Immature natural killer cell (primary cell): ENCODE measurements around the gene TRIP13. TPM values are rescaled to one million over a fixed set of nuclear protein-coding genes. Genes with fewer than 3 reads are reported as not detected.
"Not testable (repeated sequence)": the region's sequence is repeated elsewhere in the genome, so short reads cannot be mapped to it uniquely, and the experiment has no call there.

ENCODE experiments used
- DNase-seq, 3 donors: peaks; one replicate each; pipeline ENCODE4 v3.0.0; 2022; ENCODE audit warnings: mixed read lengths in 1 of 3
- H3K27ac Mint-ChIP-seq, 6 donors: one replicate each; pipeline ENCODE4 v1.8.0; 2020; ENCODE audit warnings: mixed read lengths in 6 of 6, mild to moderate bottlenecking in 5 of 6, inconsistent platforms in 4 of 6, moderate library complexity in 3 of 6
- H3K27me3 Mint-ChIP-seq, 3 donors: one replicate each; pipeline ENCODE4 v1.8.0; 2020 to 2021; ENCODE audit warnings: low read depth in 3 of 3, mild to moderate bottlenecking in 3 of 3, mixed read lengths in 3 of 3, moderate library complexity in 3 of 3, inconsistent platforms in 1 of 3
- H3K36me3 Mint-ChIP-seq, 3 donors: one replicate each; pipeline ENCODE4 v1.8.0; 2020; ENCODE audit warnings: mixed read lengths in 3 of 3, inconsistent platforms in 2 of 3, mild to moderate bottlenecking in 2 of 3
- H3K4me1 Mint-ChIP-seq, 2 donors: one replicate each; pipeline ENCODE4 v1.8.0; 2020; ENCODE audit warnings: inconsistent platforms in 2 of 2, mild to moderate bottlenecking in 2 of 2, mixed read lengths in 2 of 2, moderate library complexity in 1 of 2
- H3K4me3 Mint-ChIP-seq, 5 donors: one replicate each; pipeline ENCODE4 v1.8.0; 2020; ENCODE audit warnings: mild to moderate bottlenecking in 5 of 5, mixed read lengths in 5 of 5, inconsistent platforms in 3 of 5, moderate library complexity in 3 of 5
- H3K9me3 Mint-ChIP-seq, 6 donors: one replicate each; pipeline ENCODE4 v1.8.0; 2020; ENCODE audit warnings: mild to moderate bottlenecking in 6 of 6, mixed read lengths in 6 of 6, inconsistent platforms in 4 of 6, moderate library complexity in 3 of 6
- polyA plus RNA-seq, 3 donors: library from polyadenylated mRNA; unstranded; fragments of 300-500 nt; fragmentation: Illumina TruSeq; gene quantifications; one replicate each; pipeline ENCODE4 v1.2.3, GENCODE V29; 2021

TRIP13 gene
- polyA plus RNA-seq, 3 donors from 2014 or later, result 0.41 to 2.1 (median 0.72) TPM

- H3K36me3 Mint-ChIP-seq, result no peaks in the 10 kb centered on the region
- H3K9me3 Mint-ChIP-seq, result no peaks in the 10 kb centered on the region
- H3K27me3 Mint-ChIP-seq, result peaks cover 0 to 6% (median 1%) of the 10 kb centered on the region in 3 donors
- no peak for DNase-seq
- no peak overlapping the region for H3K4me3 Mint-ChIP-seq
- H3K27ac Mint-ChIP-seq, result no peak overlapping the region
- H3K4me1 Mint-ChIP-seq, result no peaks in the 10 kb centered on the region
These were observed 23.3 kb downstream of the TRIP13 start for GRCh38 chr5:915946-916345.

DNA sequence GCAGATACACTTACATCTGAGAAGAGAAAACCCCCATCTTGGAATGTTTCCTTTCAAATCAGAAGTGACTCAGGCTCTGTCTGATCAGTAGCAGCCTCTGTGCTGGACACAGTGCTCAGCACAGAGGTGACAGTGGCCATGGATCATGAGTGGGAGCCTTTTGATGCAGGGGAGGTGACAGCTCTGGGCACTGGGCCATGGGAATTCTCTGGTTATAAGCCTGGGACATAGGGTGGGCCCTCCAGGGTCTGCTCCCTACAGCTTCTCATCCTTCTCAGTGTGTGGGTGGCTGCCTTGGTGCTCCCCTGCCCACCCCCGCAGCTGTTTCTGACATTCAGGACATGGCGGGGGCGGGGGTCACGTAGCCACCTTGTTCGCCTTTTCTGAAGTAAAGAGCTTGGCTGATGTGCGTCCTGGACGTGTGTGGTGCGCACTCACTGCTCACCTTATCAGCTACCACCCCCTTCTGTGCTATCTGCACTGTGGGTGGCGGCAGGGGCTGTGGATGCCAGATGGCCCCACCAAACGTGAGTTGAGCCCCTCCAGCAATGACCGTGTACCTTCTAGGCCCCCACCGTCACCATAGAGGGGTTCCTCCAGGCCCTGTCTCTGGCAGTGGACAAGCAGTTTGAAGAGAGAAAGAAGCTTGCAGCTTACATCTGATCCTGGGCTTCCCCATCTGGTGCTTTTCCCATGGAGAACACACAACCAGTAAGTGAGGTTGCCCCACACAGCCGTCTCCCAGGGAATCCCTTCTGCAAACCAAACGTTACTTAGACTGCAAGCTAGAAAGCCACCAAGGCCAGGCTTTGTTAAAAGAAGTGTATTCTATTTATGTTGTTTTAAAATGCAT, 24.0 kb downstream of the TRIP13 start:
- Mint-ChIP-seq H3K4me3 (no peak overlapping the region), H3K27ac (no peak overlapping the region), H3K9me3 (no peaks in the 10 kb centered on the region), H3K36me3 (no peaks in the 10 kb centered on the region), H3K4me1 (no peaks in the 10 kb centered on the region), H3K27me3 (peaks cover 0 to 6% (median 1%) of the 10 kb centered on the region in 3 donors)
- DNase-seq, result no peak

DNA sequence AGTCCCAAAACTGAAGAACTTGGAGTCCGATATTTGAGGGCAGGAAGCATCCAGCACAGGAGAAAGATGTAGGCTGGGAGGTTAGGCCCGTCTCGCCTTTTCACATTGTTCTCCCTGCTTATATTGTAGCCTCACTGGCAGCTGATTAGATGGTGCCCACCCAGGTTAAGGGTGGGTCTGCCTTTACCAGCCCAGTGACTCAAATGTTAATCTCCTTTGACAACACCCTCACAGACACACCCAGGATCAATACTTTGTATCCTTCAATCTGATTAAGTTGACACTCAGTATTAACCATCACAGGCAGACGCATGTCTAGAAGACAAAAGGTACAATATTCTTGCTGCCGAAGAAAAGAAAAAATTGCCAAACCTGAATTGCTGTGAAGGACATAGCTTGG, 26.0 kb downstream of the TRIP13 start:
- H3K9me3 Mint-ChIP-seq, H3K27me3 Mint-ChIP-seq, H3K4me1 Mint-ChIP-seq, H3K36me3 Mint-ChIP-seq, DNase-seq, H3K27ac Mint-ChIP-seq, H3K4me3 Mint-ChIP-seq: not testable (repeated sequence)

- Mint-ChIP-seq H3K27ac (no peak overlapping the region), H3K4me3 (no peak overlapping the region), H3K4me1 (no peaks in the 10 kb centered on the region), H3K9me3 (no peaks in the 10 kb centered on the region), H3K27me3 (peaks cover 0 to 2% (median 0%) of the 10 kb centered on the region in 3 donors), H3K36me3 (no peaks in the 10 kb centered on the region)
- no peak for DNase-seq
These were observed 26.8 kb downstream of the TRIP13 start for GRCh38 chr5:919356-920000.

GRCh38 chr5:920321-920720, 27.6 kb downstream of the TRIP13 start:
- no peak for DNase-seq
- Mint-ChIP-seq H3K4me1 (no peaks in the 10 kb centered on the region), H3K36me3 (no peaks in the 10 kb centered on the region), H3K9me3 (no peaks in the 10 kb centered on the region), H3K27ac (peak overlapping the region in 1 of 6 donors; percentile 65), H3K27me3 (peaks cover 0 to 4% (median 2%) of the 10 kb centered on the region in 3 donors), H3K4me3 (no peak overlapping the region)

DNA sequence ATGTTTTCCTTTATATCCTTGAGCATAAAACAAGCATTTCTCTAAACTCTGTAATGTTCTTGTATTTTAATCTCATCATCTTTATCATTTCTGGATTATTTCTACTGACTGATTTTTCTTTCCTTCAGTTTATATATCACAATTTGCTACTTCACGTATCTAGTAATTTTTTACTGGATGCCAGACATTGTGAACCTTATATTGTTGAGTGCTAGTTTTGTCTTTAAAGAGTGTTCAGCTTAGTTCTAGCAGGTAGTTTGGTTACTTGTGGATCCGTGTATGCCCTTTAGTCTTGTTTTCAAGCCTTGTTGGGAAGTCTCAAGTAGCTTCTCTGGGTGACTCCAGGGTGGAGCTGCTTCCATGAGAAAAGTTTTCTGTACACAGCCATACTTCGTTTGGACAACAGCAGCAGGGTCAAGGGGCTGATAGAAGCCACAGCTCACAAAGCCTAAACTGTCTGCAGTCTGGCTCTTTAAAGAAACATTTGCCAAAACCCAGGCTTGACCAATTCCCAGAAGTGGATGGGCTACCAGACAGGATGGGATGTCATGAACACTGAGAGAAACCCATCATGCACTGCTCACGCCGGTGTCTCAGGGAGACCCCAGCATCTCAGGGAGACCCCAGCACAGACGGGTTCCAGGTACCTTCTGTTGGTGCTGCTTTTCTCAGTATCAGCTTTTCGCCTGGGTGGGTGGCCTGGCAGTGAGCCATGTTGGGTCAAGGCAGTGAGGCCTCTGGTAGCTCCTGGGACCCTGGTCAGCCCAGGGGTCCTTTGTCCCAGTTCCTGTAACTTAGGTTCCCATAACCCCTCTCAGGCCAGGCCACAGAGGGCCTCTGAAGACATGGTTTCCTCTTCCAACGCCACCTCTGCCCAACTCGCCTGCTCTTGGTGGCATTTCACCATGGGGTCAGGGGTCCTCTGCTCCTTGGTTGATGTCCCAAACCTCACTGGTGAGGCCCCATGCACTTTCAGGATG, 29.1 kb downstream of the TRIP13 start:
- Mint-ChIP-seq H3K36me3 (no peaks in the 10 kb centered on the region), H3K9me3 (no peaks in the 10 kb centered on the region), H3K27ac (no peak overlapping the region), H3K4me3 (no peak overlapping the region), H3K27me3 (peaks cover 4 to 8% (median 7%) of the 10 kb centered on the region in 3 donors), H3K4me1 (peaks cover 3 to 5% of the 10 kb centered on the region in 2 donors)
- DNase-seq, result no peak

- Mint-ChIP-seq H3K4me3 (no peak overlapping the region), H3K27ac (no peak overlapping the region), H3K9me3 (no peaks in the 10 kb centered on the region), H3K4me1 (peaks cover 3 to 5% of the 10 kb centered on the region in 2 donors), H3K27me3 (peaks cover 6 to 8% (median 8%) of the 10 kb centered on the region in 3 donors), H3K36me3 (no peaks in the 10 kb centered on the region)
- DNase-seq, result no peak
These were observed 30.0 kb downstream of the TRIP13 start for GRCh38 chr5:922436-923280.

DNA sequence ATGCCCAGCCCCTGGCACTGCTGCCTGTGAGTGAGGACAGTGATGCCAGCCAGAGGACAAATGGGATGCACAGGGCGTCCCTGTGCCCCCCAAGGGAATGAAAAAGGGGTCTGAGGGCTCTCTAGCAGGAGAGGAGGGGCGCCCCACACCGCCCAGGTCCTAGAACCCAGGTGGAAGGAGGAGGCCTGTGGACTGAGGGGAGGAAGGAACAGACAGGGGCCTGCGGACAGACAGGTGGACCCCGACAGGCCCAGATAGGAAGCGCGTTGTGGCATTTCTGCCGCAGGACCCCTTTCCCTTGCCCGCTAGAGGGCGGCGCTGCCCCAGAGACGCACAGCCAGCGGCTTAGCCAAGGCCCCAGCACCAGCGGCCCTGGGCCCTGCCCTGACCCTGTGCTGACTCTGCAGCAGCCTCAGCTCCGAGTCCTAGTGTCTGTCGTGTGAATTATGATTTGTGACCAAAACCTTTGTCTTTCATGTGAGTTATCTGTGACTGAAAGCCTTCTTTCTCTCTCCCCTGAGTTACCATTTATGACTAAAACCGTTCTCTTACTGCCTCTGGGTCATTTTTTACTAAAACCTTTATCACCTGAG, 30.7 kb downstream of the TRIP13 start:
- peaks cover 3 to 5% of the 10 kb centered on the region in 2 donors for H3K4me1 Mint-ChIP-seq
- no peak overlapping the region for H3K4me3 Mint-ChIP-seq
- DNase-seq, result peak; percentile 64 to 67 (median 67)
- peaks cover 6 to 12% (median 8%) of the 10 kb centered on the region in 3 donors for H3K27me3 Mint-ChIP-seq
- no peaks in the 10 kb centered on the region for H3K36me3 Mint-ChIP-seq
- peak overlapping the region in 1 of 6 donors; percentile 9 for H3K27ac Mint-ChIP-seq
- no peaks in the 10 kb centered on the region for H3K9me3 Mint-ChIP-seq

DNA sequence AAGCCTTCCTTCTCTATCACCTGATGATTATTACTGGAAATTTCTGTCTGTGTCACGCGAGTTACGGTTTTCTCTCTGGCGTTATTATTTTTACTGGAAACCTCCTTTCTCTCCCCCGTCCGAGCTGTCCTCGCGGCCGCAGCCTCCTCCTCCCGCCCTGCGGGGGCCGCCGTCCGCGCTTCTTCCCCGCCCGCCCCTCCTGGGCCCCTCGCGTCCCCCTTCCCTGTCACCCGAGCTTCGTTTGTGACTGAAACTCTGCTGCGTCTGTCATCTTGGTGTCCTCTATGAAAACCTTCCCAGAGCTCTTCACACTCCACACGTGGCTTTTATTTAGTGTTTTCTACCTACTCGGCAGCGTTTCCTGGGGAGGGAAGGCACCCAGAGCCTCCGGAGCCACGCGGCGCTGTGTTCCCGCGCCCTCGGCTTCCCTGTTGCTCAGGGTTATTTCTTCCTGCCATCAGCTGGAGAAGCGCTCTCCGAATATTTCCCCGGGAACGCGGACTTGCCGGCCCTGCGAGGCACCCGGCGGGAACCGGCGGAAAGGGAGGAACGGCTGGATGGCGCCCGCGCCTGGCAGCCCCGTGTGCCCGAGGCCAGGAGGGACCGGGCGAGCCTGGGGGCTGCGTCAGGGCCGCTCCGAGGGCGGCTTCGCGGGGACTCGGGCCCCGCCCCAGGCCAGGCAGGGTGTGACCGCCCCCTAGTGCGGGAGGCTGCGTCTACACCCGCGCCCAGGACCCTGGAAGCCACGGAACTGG, 33.9 kb downstream of the TRIP13 start:
- DNase-seq, result peak in 1 of 3 donors; percentile 11
- no peaks in the 10 kb centered on the region for H3K36me3 Mint-ChIP-seq
- H3K27ac Mint-ChIP-seq, result no peak overlapping the region

GRCh38 chr5:927172-928015, 34.7 kb downstream of the TRIP13 start:
- no peak for DNase-seq
- Mint-ChIP-seq H3K27me3 (peaks cover 6 to 16% (median 8%) of the 10 kb centered on the region in 3 donors), H3K27ac (no peak overlapping the region), H3K4me1 (peaks cover 3 to 5% of the 10 kb centered on the region in 2 donors), H3K4me3 (peak overlapping the region in 1 of 5 donors; percentile 46), H3K9me3 (no peaks in the 10 kb centered on the region), H3K36me3 (no peaks in the 10 kb centered on the region)

More for the DNA sequence above, 33.9 kb downstream of the TRIP13 start:
- no peaks in the 10 kb centered on the region for H3K9me3 Mint-ChIP-seq
- peaks cover 3 to 5% of the 10 kb centered on the region in 2 donors for H3K4me1 Mint-ChIP-seq
- peak overlapping the region in 3 of 5 donors; percentile 9 to 39 (median 19) for H3K4me3 Mint-ChIP-seq
- H3K27me3 Mint-ChIP-seq, result peaks cover 6 to 15% (median 8%) of the 10 kb centered on the region in 3 donors

DNA sequence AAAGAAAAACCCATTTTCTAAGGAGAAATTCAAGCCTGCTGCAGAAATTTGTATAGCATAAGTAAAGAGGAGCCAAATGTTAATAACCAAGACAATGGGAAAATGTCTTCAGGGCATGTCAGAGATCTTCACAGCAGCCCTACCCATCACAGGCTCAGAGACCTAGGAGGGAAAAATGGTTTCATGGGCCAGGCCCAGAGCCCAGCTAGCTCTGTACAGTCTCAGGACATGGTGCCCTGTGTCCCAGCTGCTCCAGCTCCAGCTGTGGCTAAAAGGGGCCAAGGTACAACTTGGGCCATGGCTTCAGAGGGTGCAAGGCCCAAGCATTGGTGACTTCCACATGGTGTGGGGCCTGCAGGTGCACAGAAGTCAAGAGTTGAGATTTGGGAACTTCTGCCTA, 36.5 kb downstream of the TRIP13 start:
- DNase-seq, H3K9me3 Mint-ChIP-seq, H3K27ac Mint-ChIP-seq, H3K4me3 Mint-ChIP-seq, H3K4me1 Mint-ChIP-seq, H3K36me3 Mint-ChIP-seq: not testable (repeated sequence)
- H3K27me3 Mint-ChIP-seq, result peaks cover 6 to 16% (median 6%) of the 10 kb centered on the region in 3 donors
